M059J (cell line): Measurements from ENCODE around the gene TMEM39B. TPM values are rescaled to one million over a fixed set of nuclear protein-coding genes. Genes with fewer than 3 reads are reported as not detected.
A peak's percentile ranks its signal among the peaks of the same experiment; 100 is the strongest.
"Not testable (repeated sequence)": the region's sequence is repeated elsewhere in the genome, so short reads cannot be mapped to it uniquely, and the experiment has no call there.

ENCODE experiments used
- DNase-seq: peaks from one replicate; pipeline ENCODE4 v3.0.0-alpha.2; 2012; ENCODE audit warnings: low read depth
- total RNA-seq: library from RNA; depleted of rRNA; stranded (reverse); fragments of >200 nt; shearing (Covaris generic); gene quantifications from 2 replicates; pipeline ENCODE4 v1.2.3, GENCODE V29; 2014; rRNA removed

TMEM39B gene
- 13.9 and 16.1 TPM in 2 replicates for total RNA-seq

- peak; percentile 94 for DNase-seq
Measured at GRCh38 chr1:32072622-32073298, at the start of gene TMEM39B. TMEM39B (plus strand) TSS chr1:32072939; CDS start chr1:32073048, 109 bp downstream.

- DNase-seq, result no peak
Measured at GRCh38 chr1:32023351-32023750, 49.4 kb upstream of the TMEM39B start.

GRCh38 chr1:32025515-32025914 is 47.2 kb upstream of the TMEM39B start:
- DNase-seq, result no peak

GRCh38 chr1:32028746-32029145 is 44.0 kb upstream of the TMEM39B start:
- DNase-seq, result peak; percentile 60

- peak; percentile 87 for DNase-seq
Measured at GRCh38 chr1:32031578-32032274, 41.0 kb upstream of the TMEM39B start.

GRCh38 chr1:32032275-32032615 is 40.5 kb upstream of the TMEM39B start:
- no peak for DNase-seq

GRCh38 chr1:32035119-32035518 is 37.6 kb upstream of the TMEM39B start:
- no peak for DNase-seq

GRCh38 chr1:32040711-32041110 is 32.0 kb upstream of the TMEM39B start:
- no peak for DNase-seq

GRCh38 chr1:32042330-32042729 is 30.4 kb upstream of the TMEM39B start:
- no peak for DNase-seq

- no peak for DNase-seq
Measured at GRCh38 chr1:32044234-32044633, 28.5 kb upstream of the TMEM39B start.

- DNase-seq, result no peak
Measured at GRCh38 chr1:32045772-32046171, 27.0 kb upstream of the TMEM39B start.

- no peak for DNase-seq
Measured at GRCh38 chr1:32047701-32048100, 25.0 kb upstream of the TMEM39B start.

- DNase-seq, result no peak
Measured at GRCh38 chr1:32048440-32048839, 24.3 kb upstream of the TMEM39B start.

- DNase-seq, result no peak
Measured at GRCh38 chr1:32051706-32052105, 21.0 kb upstream of the TMEM39B start.

- peak; percentile 63 for DNase-seq
Measured at GRCh38 chr1:32052887-32053286, 19.9 kb upstream of the TMEM39B start.

GRCh38 chr1:32055416-32055815 is 17.3 kb upstream of the TMEM39B start:
- DNase-seq, result no peak

GRCh38 chr1:32056598-32056997 is 16.1 kb upstream of the TMEM39B start:
- no peak for DNase-seq

- DNase-seq, result no peak
Measured at GRCh38 chr1:32060914-32061313, 11.8 kb upstream of the TMEM39B start.

GRCh38 chr1:32062867-32063230 is 9.9 kb upstream of the TMEM39B start:
- DNase-seq, result peak; percentile 72

- DNase-seq, result peak; percentile 76
Measured at GRCh38 chr1:32063261-32063681, 9.5 kb upstream of the TMEM39B start.

GRCh38 chr1:32065613-32066488 is 6.9 kb upstream of the TMEM39B start:
- not testable (repeated sequence) for DNase-seq

GRCh38 chr1:32066489-32066873 is 6.3 kb upstream of the TMEM39B start:
- DNase-seq, result peak; percentile 96
